K562 (cell line): Measurements from ENCODE around the gene TMCC1. TPM values are rescaled to one million over a fixed set of nuclear protein-coding genes. Genes with fewer than 3 reads are reported as not detected.

Experiments used
- ATAC-seq: fragments of 200-7000 bp; cut with Tn5 transposase; 3 replicates; pipeline ENCODE4 v1.9.1; 2020; ENCODE audit warnings: moderate library complexity
- BruUV-seq: library from RNA; stranded (reverse); fragments of 400-500 nt; replicated peaks from 2 replicates; lab custom pipeline; 2021; lab: Mats Ljungman, UMichigan
- CTCF ChIA-PET: fragments of 300-600 bp; formaldehyde crosslinking; extraction: SDS; loops from one replicate; lab custom pipeline; 2021; ENCODE audit warnings: low intra/inter-chr PET ratio; lab: Yijun Ruan, JAX
- POLR2A ChIA-PET: fragments of 300-600, 350-650 bp; sonication (Branson Sonifier 250); formaldehyde crosslinking; extraction: SDS; loops from one replicate; lab custom pipeline; 2021; ENCODE audit warnings: antibody characterized with exemption, inconsistent platforms; lab: Yijun Ruan, JAX
- DNase-seq, 4 experiments: peaks; one replicate each; pipeline versions ENCODE4 v3.0.0 to v3.0.0-alpha.2; 2011 to 2018; ENCODE audit warnings: low spot score in 3 of 4, mixed read lengths in 3 of 4; ENCODE audit errors: extremely low read depth in 1 of 4
- FAIRE-seq: peaks from 2 replicates; lab custom pipeline; 2011; peaks lifted over from hg19 to GRCh38; lab: Jason Lieb, UNC
- H2AFZ ChIP-seq: 2 replicates; pipeline ENCODE4 v1.6.0; 2011; ENCODE audit warnings: low read depth, low read length, control low read depth, inconsistent platforms
- H3K27ac ChIP-seq: fragments of 200-600 bp; 3 replicates; pipeline ENCODE4 v1.8.0; 2011; ENCODE audit warnings: low read depth, mild to moderate bottlenecking, control low read depth, inconsistent platforms, low read length, moderate library complexity, mixed read lengths; ENCODE audit errors: extremely low read depth
- H3K27me3 ChIP-seq, 2 experiments: fragments of 300-600 bp in 1 of 2; 2 replicates in 1 of 2; 3 replicates in 1 of 2; pipeline versions ENCODE4 v1.6.0 to v1.8.0; 2011; ENCODE audit warnings: inconsistent platforms in 2 of 2, low read length in 2 of 2, mild to moderate bottlenecking in 1 of 2, mixed read lengths in 1 of 2, moderate library complexity in 1 of 2; ENCODE audit not compliant: control insufficient read depth in 2 of 2, insufficient read depth in 2 of 2
- H3K36me3 ChIP-seq: fragments of 300-600 bp; 3 replicates; pipeline ENCODE4 v1.8.0; 2011; ENCODE audit warnings: mild to moderate bottlenecking, low read length, inconsistent platforms; ENCODE audit not compliant: control insufficient read depth, insufficient read depth
- H3K4me1 ChIP-seq, 2 experiments: fragments of 200-600 bp in 1 of 2; replicated peaks in 1 of 2; 2 replicates in 1 of 2; 3 replicates in 1 of 2; pipeline versions ENCODE4 v1.5.1 to v1.8.0; 2011; ENCODE audit warnings: inconsistent platforms in 2 of 2, low read length in 2 of 2, mild to moderate bottlenecking in 1 of 2, mixed read lengths in 1 of 2, moderate library complexity in 1 of 2; ENCODE audit not compliant: control insufficient read depth in 2 of 2, insufficient read depth in 2 of 2
- H3K4me2 ChIP-seq: 2 replicates; pipeline ENCODE4 v1.6.1; 2011; ENCODE audit warnings: low read length, control low read depth, inconsistent platforms, mixed read lengths; ENCODE audit not compliant: insufficient read depth
- H3K4me3 ChIP-seq: fragments of 200-600 bp; sonication (generic), shearing (Covaris generic); 2 replicates; pipeline ENCODE4 v1.5.1; 2016; ENCODE audit warnings: control low read depth, inconsistent platforms
- H3K79me2 ChIP-seq: fragments of 200-600 bp; 3 replicates; pipeline ENCODE4 v1.8.0; 2011; ENCODE audit warnings: low read length, inconsistent platforms; ENCODE audit not compliant: control insufficient read depth, insufficient read depth
- H3K9ac ChIP-seq, 2 experiments: 2 replicates each; pipeline versions ENCODE4 v1.6.0 to v1.6.1; 2011; ENCODE audit warnings: low read depth in 2 of 2, low read length in 2 of 2, control low read depth in 1 of 2, inconsistent platforms in 1 of 2, mild to moderate bottlenecking in 1 of 2, mixed read lengths in 1 of 2; ENCODE audit not compliant: insufficient read depth in 1 of 2
- H3K9me1 ChIP-seq: one replicate; pipeline ENCODE4 v1.6.0; 2011; ENCODE audit warnings: inconsistent platforms, mild to moderate bottlenecking, low read length, moderate library complexity; ENCODE audit not compliant: control insufficient read depth, insufficient read depth
- H3K9me3 ChIP-seq: replicated peaks from 2 replicates; pipeline ENCODE4 v1.5.1; 2011; ENCODE audit warnings: low read depth, low read length, inconsistent platforms; ENCODE audit not compliant: control insufficient read depth, insufficient read depth
- H4K20me1 ChIP-seq: replicated peaks from 2 replicates; pipeline ENCODE4 v1.6.1; 2011; ENCODE audit warnings: low read length, inconsistent platforms, mixed read lengths; ENCODE audit not compliant: control insufficient read depth, insufficient read depth
- CEBPB ChIP-seq: fragments of 450-650 bp; IDR thresholded peaks from 2 replicates; pipeline ENCODE4 v1.6.1; 2016; ENCODE audit warnings: missing genetic modification characterization, missing compliant biosample characterization
- KDM2B ChIP-seq: fragments of 250-450 bp; sonication (Bioruptor Pico); IDR thresholded peaks from 2 replicates; pipeline ENCODE4 v1.8.0; 2021; ENCODE audit warnings: mild to moderate bottlenecking, moderate library complexity
- PTRF ChIP-seq: fragments of 450-650 bp; IDR thresholded peaks from 2 replicates; pipeline ENCODE4 v1.6.1; 2016; ENCODE audit warnings: mild to moderate bottlenecking, missing genetic modification characterization, missing compliant biosample characterization
- ZBTB17 ChIP-seq: fragments of 450-650 bp; formaldehyde crosslinking; IDR thresholded peaks from 2 replicates; pipeline ENCODE4 v1.4.0; 2020; ENCODE audit warnings: mild to moderate bottlenecking
- ZNF184 ChIP-seq: sonication (generic); formaldehyde crosslinking; IDR thresholded peaks from 2 replicates; pipeline ENCODE4 v1.5.0; 2020; ENCODE audit warnings: missing genetic modification reagents
- ZNF717 ChIP-seq: fragments of 250-450 bp; sonication (Bioruptor Pico); IDR thresholded peaks from 2 replicates; pipeline ENCODE4 v1.5.0; 2021
- WGBS: fragments of 100-300 bp; shearing (Covaris generic); methylation state at CpG from one replicate; pipeline ENCODE4 v1.1.6; 2016; ENCODE audit warnings: low coverage, mixed read lengths; ENCODE audit not compliant: insufficient coverage; ENCODE audit errors: missing lambda C conversion rate; 5-methylcytosine and 5-hydroxymethylcytosine counted together
- in situ Hi-C: fragments of 300-500 bp; cut with MboI; formaldehyde crosslinking; loops from 4 replicates; pipeline ENCODE4 v1.15.0; 2018; ENCODE audit warnings: inconsistent platforms, mixed read lengths
- intact Hi-C: fragments of 100-400 bp; cut with micrococcal nuclease; formaldehyde crosslinking; loops from 2 replicates; pipeline ENCODE4 v1.14.2; 2022
- polyA plus RNA-seq, 8 experiments: library from polyadenylated mRNA; depleted of rRNA in 4 of 8; stranded (reverse) in 5 of 8; unstranded in 3 of 8; fragments of >200 nt; fragmentation: Nextera tagmentation in 2 of 8; fragmentation: Illumina TruSeq in 1 of 8; extraction: Ambion mirVana in 2 of 8; extraction: Trizol in 1 of 8; gene quantifications; 2 replicates each; pipeline versions ENCODE4 v1.2.1 to v1.2.3, GENCODE V29; 2011 to 2014; ENCODE audit warnings: inconsistent platforms in 1 of 8, missing spikeins in 1 of 8
- total RNA-seq, 7 experiments: library from RNA; depleted of rRNA in 6 of 7; stranded (reverse); fragments of >200 nt in 6 of 7; fragmentation: Illumina TruSeq in 2 of 7; extraction: Trizol in 2 of 7; gene quantifications; 2 replicates each; pipeline versions ENCODE4 v1.2.1 to v1.2.3, GENCODE V29; 2011 to 2021; ENCODE audit warnings: low replicate concordance in 1 of 7
- TF ChIP-seq, protein P1 (sequence below), 2 experiments: fragments of 450-650 bp; IDR thresholded peaks; 2 replicates each; pipeline ENCODE4 v1.6.1; 2016; ENCODE audit warnings: mild to moderate bottlenecking in 2 of 2, borderline replicate concordance in 1 of 2, low read depth in 1 of 2, moderate library complexity in 1 of 2
- TF ChIP-seq, protein P2 (sequence below): fragments of 250-450 bp; sonication (Bioruptor Pico); IDR thresholded peaks from 2 replicates; pipeline ENCODE4 v1.5.0; 2021
- TF ChIP-seq, protein P3 (sequence below): fragments of 450-650 bp; IDR thresholded peaks from 2 replicates; pipeline ENCODE4 v1.6.1; 2017; ENCODE audit warnings: mild to moderate bottlenecking, moderate library complexity

TMCC1 gene
- total and polyA plus RNA-seq, 9 of the 15 experiments (the other 6 are each of a cell fraction or from before 2014, with no cell fraction given) = 0.89 to 8.7 (median 4.0) TPM

DNA sequence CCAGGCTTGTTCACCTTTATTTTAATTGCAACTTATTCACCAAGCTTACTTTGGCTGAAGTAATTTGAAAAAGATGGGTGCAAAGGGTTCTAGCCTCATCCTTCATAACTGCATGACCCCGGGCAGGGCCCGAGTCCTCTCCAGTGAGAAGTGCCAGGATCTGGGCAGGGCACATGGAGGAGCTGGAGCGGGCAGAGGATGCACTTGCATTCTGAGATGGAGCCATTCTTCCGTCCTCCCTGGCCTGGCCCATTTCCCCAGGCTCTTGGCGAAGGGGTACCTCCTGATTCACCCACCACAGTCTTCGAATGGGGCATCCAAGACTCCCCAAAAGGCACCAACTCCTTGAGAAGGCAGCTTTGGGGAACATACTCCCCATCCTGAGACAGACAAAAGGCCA lies 264.5 kb downstream of the TMCC1 start (continued):
- no peak for TF ChIP-seq ZBTB17 (CRISPR knock-in tag)
- TF ChIP-seq, all 486 proteins: peak for 0

DNA sequence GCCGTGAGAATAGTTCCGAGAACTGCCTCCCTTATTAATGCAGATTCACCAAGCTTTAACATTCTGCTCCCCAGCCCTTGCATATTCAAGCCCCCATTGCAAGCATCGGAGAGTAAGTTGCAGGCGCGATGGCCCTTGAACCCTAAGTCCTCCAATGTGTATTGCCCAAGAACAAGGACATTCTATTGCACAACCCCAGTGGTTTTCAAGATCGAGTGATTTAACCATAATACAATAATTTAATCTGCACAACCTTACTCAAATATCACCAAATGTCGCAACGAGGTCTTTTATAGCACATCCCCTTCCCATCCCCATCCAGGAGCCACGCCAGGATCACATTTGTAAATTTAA lies 265.4 kb downstream of the TMCC1 start:
- Histone ChIP-seq H3K9me1 (no peaks in the 10 kb centered on the region), H3K36me3 (no peaks in the 10 kb centered on the region), H3K27me3 (no peaks in the 10 kb centered on the region), H3K79me2 (no peaks in the 10 kb centered on the region), H3K4me3 (no peak overlapping the region), H3K4me1 (peaks cover 5 to 50% of the 10 kb centered on the region in 2 experiments), H3K9me3 (no peaks in the 10 kb centered on the region), H3K27ac (no peak overlapping the region), H2AFZ (no peak overlapping the region), H4K20me1 (no peaks in the 10 kb centered on the region), H3K9ac (no peak overlapping the region), H3K4me2 (no peak overlapping the region)
- WGBS = 79% methylated on average over 9 of the region's 9 CpGs
- intact Hi-C loops = loop anchor here (1.0 to 5.0 kb wide), 3 partner anchors 136 to 304 kb away; no protein-coding TSS in a partner anchor
- no peak for DNase-seq
- no peak for ATAC-seq
- no TSS peak for BruUV-seq
- CTCF ChIA-PET = interaction anchor here (1.2 to 2.8 kb wide), 3 partner anchors 138 to 307 kb away, joined by 4 to 11 read pairs (median 9); no protein-coding TSS in a partner anchor
- POLR2A ChIA-PET = interaction anchor here (1.0 kb wide), 1 partner anchor 252 kb away, joined by 3 read pairs; no protein-coding TSS in a partner anchor
- no peak for FAIRE-seq
- in situ Hi-C loops = no loop called here
- TF ChIP-seq KDM2B = no peak
- TF ChIP-seq, protein P1, sequence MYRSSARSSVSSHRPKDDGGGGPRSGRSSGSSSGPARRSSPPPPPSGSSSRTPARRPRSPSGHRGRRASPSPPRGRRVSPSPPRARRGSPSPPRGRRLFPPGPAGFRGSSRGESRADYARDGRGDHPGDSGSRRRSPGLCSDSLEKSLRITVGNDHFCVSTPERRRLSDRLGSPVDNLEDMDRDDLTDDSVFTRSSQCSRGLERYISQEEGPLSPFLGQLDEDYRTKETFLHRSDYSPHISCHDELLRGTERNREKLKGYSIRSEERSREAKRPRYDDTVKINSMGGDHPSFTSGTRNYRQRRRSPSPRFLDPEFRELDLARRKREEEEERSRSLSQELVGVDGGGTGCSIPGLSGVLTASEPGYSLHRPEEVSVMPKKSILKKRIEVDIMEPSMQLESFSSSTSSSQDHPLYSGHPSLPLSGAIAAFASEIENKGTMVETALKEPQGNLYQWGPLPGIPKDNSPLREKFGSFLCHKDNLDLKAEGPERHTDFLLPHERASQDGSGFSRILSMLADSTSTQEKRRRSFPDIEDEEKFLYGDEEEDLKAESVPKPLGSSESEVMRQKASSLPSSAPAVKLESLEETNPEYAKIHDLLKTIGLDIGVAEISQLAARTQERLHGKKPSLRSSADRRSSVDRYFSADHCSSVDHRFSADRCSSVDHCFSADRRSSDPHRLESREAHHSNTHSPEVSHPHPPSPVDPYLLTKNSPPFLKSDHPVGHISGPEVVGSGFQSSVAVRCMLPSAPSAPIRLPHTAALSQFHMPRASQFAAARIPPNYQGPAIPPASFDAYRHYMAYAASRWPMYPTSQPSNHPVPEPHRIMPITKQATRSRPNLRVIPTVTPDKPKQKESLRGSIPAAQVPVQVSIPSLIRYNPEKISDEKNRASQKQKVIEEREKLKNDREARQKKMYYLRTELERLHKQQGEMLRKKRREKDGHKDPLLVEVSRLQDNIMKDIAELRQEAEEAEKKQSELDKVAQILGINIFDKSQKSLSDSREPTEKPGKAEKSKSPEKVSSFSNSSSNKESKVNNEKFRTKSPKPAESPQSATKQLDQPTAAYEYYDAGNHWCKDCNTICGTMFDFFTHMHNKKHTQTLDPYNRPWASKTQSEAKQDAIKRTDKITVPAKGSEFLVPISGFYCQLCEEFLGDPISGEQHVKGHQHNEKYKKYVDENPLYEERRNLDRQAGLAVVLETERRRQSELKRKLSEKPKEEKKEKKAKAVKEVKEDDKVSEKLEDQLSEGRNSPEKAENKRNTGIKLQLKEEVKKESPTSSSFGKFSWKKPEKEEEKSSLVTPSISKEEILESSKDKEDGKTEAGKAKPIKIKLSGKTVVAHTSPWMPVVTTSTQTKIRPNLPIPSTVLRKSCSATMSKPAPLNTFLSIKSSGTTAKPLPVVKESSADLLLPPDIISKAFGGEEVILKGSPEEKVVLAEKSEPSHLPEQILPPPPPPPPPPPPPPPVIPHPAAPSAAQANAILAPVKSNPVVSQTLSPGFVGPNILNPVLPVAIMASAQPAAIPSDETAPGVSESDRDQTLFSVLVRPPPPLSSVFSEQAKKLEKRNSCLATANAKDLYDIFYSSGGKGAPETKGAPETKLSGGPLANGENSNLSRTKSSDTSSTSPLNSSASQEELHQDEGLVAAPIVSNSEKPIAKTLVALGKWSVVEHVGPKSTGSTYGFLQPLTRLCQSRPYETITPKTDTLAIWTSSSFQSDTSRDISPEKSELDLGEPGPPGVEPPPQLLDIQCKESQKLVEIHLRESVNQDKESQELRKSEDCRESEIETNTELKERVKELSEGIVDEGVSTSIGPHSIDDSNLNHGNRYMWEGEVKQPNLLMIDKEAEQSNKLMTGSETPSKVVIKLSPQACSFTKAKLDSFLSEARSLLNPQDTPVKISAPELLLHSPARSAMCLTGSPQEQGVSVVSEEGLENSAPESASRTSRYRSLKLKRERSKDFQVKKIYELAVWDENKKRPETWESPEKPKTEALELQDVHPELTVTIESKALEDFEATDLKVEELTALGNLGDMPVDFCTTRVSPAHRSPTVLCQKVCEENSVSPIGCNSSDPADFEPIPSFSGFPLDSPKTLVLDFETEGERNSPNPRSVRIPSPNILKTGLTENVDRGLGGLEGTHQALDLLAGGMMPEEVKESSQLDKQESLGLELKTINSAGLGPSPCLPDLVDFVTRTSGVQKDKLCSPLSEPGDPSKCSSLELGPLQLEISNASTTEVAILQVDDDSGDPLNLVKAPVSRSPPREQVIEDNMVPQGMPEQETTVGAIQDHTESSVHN (IDR thresholded peaks at IDR 0.05; ENCODE audit: borderline replicate concordance in 1 of 2, low read depth in 1 of 2) = no peak
- no peak for TF ChIP-seq ZNF184 (CRISPR knock-in tag)
- TF ChIP-seq, protein P2, sequence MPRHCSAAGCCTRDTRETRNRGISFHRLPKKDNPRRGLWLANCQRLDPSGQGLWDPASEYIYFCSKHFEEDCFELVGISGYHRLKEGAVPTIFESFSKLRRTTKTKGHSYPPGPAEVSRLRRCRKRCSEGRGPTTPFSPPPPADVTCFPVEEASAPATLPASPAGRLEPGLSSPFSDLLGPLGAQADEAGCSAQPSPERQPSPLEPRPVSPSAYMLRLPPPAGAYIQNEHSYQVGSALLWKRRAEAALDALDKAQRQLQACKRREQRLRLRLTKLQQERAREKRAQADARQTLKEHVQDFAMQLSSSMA (CRISPR knock-in tag) = no peak
- TF ChIP-seq CEBPB (tag) = peak; percentile 88
- no peak for TF ChIP-seq PTRF
- TF ChIP-seq ZNF717 (CRISPR knock-in tag) = no peak
- TF ChIP-seq, protein P3, sequence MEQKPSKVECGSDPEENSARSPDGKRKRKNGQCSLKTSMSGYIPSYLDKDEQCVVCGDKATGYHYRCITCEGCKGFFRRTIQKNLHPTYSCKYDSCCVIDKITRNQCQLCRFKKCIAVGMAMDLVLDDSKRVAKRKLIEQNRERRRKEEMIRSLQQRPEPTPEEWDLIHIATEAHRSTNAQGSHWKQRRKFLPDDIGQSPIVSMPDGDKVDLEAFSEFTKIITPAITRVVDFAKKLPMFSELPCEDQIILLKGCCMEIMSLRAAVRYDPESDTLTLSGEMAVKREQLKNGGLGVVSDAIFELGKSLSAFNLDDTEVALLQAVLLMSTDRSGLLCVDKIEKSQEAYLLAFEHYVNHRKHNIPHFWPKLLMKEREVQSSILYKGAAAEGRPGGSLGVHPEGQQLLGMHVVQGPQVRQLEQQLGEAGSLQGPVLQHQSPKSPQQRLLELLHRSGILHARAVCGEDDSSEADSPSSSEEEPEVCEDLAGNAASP = no peak
